Subcutaneous adipose tissue (tissue), 4 donors: ENCODE measurements around the gene METAP2. TPM values are rescaled to one million over a fixed set of nuclear protein-coding genes. Genes with fewer than 3 reads are reported as not detected.

Experiments
- CTCF ChIP-seq: fragments of 450-650 bp; IDR thresholded peaks from one replicate; pipeline ENCODE4 v1.5.1; 2016; ENCODE audit warnings: low read depth, mild to moderate bottlenecking, control low read depth, antibody characterized with exemption, moderate library complexity
- total RNA-seq, 4 donors: library from RNA; depleted of rRNA; stranded (reverse); fragments of >200 nt; gene quantifications; one replicate each; pipeline ENCODE4 v1.1.0, GENCODE V29; 2016

METAP2 gene
- total RNA-seq, 4 donors from 2014 or later = 65.2 to 138 (median 78.1) TPM

GRCh38 chr12:95440401-95440800, 33.6 kb upstream of the METAP2 start:
- no peak for TF ChIP-seq CTCF

GRCh38 chr12:95443459-95443858, 30.5 kb upstream of the METAP2 start:
- TF ChIP-seq CTCF = no peak

GRCh38 chr12:95445884-95446505, 28.0 kb upstream of the METAP2 start:
- TF ChIP-seq CTCF = no peak

- no peak for TF ChIP-seq CTCF
Measured at GRCh38 chr12:95446506-95446900, 27.4 kb upstream of the METAP2 start.

GRCh38 chr12:95458761-95459160, 15.2 kb upstream of the METAP2 start:
- no peak for TF ChIP-seq CTCF

GRCh38 chr12:95459310-95459709, 14.6 kb upstream of the METAP2 start:
- TF ChIP-seq CTCF = no peak

GRCh38 chr12:95460105-95460504, 13.8 kb upstream of the METAP2 start:
- TF ChIP-seq CTCF = no peak
